HG02973 (cell line): Measurements from ENCODE around the gene MTHFD2.
"Not testable (repeated sequence)": the region's sequence is repeated elsewhere in the genome, so short reads cannot be mapped to it uniquely, and the experiment has no call there.

Source experiments
- ATAC-seq: cut with Tn5 transposase; IDR thresholded peaks from one replicate; pipeline ENCODE4 v1.9.1; 2021; ENCODE audit warnings: moderate library complexity; ENCODE audit not compliant: unreplicated experiment

MTHFD2 gene

DNA sequence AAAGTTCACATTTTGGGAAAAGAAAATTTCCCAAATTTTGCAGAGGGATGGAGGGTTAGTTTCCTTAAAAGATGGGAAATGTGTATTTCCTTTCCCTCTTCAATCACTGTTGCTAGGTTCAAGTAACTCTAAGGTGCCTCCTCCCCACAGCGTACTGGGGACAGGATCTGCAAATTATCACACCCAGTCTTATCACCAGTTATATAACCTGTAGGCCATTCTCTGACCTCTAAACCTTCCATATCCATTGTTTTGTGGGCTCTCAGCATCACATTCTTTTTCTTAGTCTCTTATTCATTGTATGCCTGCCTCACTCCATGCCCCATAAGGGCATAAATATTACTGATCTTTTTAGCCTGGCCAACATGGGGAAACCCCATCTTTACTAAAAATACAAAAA lies 3.6 kb upstream of the MTHFD2 start:
- ATAC-seq = no peak

DNA sequence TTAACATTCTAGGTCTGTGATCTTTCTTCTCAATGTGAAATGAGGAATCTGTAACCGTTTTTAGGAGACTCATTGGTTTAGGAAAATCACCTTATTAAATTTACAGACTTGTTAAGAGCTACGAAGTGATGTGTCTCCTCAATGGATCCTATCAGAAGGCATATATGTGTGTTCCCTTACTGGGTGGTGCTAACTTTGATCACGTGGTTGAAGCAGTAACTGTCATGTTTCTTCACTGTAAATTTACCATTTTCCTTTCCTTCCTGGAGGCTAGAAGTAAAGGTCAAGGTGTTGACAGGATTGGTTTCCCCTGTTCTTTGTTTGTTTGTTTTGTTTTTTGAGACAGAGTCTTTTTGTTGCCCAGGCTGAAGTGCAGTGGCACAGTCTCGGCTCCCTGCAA lies 1.4 kb upstream of the MTHFD2 start:
- ATAC-seq = no peak

DNA sequence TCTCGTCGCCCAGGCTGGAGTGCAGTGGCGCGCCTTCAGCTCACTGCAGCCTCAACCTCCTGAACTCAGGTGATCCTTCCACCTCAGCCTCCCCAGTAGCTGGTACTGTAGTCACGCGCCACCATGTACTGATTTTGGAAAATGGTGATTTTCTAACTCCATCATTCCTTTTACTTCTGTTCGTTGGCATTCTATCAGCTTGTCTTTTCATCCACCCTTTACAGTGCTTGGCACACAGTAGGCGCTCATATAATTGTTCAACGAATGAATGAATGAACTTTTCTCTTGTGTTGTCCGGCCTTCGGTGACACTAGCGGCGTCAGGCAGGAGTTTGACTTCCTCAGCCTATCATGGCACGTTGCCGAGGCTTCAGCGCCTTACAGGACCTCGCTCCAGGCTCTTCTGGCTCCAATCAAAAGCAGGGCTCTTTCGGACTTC lies 373 bp upstream of the MTHFD2 start:
- ATAC-seq = no peak

DNA sequence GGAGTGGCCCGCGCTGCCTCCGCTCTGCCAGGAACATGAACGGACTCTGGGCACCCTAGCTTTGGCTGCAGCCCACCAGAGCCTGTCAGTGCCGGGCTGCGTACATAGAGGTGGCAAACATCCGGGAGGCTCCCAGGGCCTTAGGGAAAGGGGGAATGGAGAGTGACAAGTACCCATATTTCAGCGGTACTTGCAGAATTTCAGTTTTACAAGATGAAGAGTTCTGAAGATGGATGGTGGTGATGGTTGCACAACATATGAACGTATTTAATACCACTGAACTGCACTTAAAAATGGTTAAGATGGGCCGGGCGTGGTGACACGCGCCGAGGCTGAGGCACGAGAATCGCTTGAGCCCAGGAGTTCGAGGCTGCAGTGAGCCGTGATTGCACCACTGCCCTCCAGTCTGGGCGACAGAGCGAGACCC lies 873 bp downstream of the MTHFD2 start:
- no peak for ATAC-seq

DNA sequence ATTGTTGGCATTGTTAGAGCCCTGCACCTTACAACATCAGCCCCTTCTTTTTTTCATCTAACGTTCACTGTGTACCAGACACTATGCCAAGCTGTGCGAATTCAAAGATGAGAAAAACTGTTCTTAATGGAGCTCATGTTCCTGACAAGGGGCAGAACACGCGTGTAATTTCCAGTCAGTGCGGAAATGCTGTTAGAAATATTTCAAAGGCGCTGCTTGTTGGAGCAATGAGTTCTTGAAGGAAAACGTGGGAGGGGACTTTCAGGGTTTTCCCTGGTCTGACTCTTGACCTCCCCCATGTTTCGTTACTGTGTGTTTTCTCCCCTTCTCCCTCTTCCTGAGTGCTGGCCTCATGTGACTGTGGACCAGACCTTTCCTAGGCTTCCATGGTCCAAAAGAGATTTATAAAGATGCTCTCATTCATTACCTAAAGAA lies 1.5 kb downstream of the MTHFD2 start:
- ATAC-seq = no peak

DNA sequence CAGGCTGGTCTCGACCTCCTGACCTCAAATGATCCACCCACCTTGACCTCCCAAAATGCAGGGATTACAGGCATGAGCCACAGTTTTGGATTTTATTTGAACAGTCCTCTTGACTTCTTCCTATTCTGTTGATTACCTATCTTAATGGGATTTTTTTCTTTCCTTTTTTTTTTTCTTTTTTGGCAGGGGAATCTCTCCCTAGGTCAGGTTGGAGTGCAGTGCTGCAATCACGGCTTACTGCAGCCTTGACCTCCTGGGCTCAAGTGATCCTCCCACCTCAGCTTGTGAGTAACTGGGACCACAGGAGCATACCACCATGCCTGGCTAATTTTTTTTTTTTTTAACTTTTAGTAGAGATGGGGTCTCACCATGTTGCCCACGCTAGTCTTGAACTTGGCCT lies 2.8 kb downstream of the MTHFD2 start:
- ATAC-seq = no peak

DNA sequence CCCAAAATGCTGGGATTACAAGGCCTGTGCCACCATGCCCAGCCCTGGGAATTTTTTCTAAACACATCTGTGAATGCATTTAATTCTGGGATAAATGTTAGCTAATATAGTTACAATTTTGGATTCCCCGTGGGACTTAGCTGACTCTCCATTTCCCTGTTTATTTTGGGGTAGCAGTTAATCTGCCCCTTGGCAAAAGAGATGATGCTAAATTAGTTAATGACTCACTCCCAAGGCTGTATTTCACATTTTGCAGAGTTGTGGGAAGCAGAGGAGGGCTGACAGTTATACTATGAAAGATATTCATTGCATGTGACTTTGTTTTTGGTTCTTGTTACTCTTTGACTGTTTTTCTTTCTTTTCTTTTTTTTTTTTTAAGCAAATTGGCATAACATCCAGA lies 3.2 kb downstream of the MTHFD2 start:
- no peak for ATAC-seq

DNA sequence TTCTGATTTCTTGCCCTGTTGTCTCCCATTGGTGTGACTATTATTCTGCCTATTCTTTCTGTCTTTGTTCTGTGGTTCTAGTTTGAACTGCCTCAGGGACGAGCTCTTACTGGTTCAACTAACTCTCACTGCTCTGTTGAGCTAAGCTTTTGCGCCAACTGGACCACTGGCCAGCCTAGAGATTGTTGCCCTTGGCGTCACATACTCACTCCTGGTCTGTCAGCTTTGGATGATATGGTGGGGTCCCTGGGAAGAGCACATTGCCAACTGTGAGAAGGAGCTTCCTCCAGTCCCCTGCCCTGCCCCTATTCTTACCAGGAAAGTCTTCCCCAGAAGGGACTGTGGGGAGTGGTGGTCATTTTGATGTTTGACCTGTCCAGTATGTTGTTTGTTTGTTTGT lies 6.0 kb downstream of the MTHFD2 start:
- no peak for ATAC-seq

DNA sequence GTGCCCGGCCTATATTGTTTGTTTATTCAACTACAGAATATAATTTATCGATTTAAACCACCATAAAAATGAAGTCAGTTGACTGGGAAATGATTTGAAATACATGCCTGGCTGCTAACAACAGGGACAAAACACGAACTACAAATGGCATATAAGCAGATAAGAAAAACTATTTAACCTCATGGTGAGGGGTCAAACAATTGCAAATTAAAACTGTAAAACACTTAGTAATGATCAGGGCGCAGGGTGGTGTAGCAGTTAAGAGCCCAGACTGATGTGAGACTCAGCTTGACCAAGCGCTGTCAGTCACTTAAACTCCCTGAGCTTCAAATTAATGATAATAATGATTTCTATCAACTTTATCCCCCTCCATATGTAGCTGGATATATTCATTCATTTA lies 6.7 kb downstream of the MTHFD2 start:
- ATAC-seq = no peak

DNA sequence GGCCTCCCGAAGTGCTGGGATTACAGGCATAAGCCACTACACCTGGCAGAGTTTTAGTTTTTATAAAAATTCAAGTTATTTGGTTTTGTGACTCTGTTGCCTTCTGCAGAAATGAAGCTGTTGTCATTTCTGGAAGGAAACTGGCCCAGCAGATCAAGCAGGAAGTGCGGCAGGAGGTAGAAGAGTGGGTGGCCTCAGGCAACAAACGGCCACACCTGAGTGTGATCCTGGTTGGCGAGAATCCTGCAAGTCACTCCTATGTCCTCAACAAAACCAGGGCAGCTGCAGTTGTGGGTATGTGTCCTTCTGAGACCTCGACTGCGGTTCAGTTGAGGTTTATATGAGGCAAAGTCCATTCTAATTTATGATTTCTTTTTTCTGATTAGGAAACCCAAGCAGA lies 7.2 kb downstream of the MTHFD2 start:
- ATAC-seq = no peak

DNA sequence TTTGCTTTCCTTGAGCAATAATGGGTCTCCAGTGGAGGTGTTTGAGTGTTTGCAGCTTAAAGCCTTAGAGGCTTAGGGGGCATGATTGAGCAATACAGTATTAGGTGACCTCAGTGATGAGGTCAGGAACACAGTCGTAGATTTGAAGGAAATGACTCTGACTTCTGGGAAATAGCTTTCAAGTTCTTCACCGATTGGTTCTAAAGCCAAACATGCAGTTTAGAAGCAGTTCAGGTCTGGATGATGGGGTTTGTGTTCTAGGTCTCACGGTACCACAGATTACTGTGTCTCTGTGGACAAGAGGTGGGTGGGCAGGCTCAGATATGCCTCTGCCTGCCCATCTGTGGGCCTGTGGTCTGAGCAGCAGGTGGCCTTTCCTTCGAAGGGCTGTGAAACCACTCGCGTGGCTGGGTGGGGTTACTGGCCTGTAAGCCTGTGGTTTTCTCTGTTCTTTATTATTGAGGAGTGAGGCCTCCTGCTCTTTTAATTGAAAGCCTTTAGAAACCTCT lies 7.8 kb downstream of the MTHFD2 start:
- ATAC-seq = peak; percentile 64

DNA sequence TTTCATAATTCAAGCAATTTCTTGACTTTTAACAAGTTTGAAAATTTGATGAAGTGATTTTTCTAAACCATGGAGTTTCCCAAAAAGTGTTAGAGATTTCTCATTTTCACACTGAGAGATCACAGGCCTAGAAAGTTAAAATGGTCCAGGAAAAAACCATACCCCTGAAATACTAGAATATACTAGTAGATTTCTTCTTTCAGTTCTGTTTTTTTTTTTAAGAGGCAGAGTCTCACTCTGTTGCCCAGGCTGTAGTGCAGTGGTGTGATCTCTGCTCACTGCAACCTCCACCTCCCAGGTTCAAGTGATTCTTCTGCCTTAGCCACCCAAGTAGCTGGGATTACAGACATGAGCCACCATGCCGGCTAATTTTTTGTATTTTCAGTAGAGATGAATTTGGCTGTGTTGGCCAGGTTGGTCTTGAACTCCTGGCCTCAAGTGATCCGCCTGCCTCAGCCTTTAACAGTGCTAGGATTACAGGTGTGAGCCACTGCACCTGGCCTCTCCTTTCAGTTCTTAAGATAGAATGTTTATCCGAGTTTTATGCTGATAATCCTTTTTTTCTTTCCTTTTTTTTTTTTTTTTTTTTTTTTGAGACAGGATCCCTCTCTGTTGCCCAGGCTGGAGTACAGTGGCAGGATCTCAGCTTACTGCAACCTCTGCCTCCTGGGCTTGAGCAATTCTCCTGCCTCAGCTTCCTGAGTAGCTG lies 14.4 kb downstream of the MTHFD2 start:
- ATAC-seq = no peak

DNA sequence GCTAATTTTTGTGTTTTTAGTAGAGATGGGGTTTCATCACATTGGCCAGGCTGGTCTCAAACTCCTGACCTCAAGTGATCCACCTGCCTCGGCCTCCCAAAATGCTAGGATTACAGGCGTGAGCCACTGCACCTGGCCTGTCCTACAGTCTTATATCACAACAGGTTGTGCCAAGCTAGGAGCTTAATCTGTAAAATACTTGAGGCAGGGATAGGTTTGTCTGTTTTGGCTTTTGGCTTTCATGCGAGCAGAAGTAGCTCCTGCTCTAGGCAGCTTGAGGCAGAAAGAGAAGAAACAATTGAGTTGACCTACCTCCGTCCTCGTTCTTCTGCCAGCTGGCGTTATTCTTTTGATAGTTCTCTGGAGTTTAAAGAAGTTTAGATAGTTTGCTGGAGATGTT lies 17.4 kb downstream of the MTHFD2 start:
- not testable (repeated sequence) for ATAC-seq

DNA sequence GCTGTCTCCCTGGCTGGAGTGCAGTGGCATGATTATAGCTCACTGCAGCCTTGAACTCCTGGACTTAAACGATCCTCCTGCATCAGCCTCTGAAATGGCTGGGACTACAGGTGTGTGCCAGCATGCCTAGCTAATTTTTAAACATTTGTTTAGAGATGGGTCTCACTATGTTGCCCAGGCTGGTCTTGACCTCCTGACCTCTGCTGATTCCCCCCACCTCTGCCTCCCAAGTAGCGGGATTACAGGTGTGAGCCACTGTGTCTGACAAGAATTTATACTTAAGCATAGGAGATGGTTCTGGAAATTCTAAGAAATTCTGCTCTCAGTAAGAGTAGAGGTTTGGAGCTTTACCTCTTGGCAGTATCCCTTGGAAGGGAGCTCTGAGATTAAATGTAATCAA lies 18.2 kb downstream of the MTHFD2 start:
- ATAC-seq = no peak

DNA sequence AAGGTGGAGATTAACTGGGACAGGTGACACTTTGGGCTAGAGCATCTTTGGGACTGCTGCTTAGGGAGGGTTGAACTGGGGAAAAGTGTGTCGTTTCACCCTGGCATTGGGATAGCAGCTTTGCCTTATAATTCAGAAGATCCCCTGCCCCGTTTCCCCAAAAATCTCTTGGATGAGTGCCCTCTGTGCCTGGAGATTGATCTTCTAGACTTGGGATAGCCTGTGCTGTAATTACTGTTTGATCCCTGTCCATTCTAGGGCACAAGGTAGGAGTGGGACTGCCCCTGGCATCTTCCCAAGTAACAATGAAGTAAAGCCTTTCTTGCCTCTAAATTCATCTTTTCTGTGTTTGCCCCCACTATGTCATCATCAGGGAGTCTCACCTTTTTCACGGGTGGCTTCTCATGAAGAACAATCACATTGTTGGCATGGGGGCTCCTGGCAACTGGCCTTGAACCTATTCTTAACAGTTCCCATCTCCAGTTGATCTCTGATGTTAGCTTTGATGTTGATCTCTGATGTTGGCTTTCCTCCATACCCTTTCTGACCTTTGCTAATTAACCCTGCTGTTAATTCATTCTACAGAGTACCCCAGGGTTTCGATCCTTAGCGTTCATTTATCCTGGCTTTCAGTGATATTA lies 21.6 kb downstream of the MTHFD2 start:
- no peak for ATAC-seq

DNA sequence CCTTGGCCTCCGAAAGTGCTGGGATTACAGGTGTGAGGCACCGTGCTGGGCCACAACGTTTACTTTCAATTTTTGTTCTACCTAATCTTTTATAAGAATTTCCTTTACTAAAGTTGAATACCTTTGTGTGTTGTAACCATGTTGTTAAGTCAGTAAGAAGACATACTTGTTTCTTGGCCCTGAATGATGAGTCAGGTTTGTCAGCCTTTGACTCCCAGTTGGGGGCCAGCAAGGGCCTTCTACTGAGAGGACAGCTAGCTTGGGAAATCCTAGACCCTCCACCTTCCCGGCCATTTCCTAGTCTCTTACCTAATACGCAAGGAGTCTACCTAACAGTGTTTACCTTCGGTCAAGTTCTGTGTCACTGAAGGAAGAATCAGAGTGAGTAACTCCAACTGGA lies 22.7 kb downstream of the MTHFD2 start:
- ATAC-seq = no peak

DNA sequence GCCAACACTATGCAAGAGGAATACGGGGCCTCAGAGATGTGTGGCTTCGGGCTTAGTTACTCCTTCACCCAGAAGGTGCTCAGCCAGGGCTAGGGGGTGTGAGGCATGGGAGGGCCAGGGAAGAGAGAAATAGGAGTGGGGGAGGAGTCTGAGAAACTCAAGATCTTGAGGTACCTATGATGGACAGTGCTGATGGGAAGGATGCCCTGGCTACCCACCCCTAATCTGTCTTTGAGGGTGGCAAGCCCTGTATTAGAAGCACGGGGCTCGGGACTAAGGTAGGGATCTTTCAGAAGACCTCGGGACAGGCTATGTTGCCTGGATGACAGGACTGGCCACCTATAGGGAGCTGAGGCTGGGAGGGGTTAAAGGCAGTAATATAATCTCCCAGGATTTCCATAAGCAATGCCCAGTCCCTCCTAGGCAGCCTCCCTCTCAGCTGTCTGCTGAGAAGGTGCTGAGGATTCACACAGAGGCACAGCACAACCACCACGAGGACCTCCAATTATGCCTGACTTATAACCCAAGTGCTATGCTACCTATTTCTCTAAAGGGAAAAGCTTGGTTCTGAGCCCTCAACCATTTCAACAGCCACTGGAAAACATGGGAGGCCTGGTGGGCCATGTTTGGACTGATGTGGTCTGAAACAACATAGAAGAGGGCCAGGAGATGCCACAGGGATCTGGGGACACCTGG lies 23.3 kb downstream of the MTHFD2 start:
- no peak for ATAC-seq

DNA sequence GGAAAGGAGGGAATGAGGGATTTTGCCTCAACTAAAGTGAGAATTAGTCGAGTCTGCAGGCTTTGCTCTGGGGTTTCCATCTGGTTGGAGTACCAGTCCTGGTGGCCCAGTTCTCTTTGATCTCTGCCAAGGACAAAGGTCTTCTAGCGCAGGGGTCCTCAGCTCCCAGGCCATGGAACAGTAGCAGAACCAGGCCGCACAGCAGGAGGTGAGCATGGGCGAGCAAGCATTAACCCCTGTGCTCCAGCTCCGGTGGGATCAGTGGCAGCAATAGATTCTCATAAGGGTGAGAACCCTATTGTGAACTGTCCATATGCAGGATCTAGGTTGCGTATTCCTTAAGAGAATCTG lies 23.9 kb downstream of the MTHFD2 start:
- ATAC-seq = no peak

DNA sequence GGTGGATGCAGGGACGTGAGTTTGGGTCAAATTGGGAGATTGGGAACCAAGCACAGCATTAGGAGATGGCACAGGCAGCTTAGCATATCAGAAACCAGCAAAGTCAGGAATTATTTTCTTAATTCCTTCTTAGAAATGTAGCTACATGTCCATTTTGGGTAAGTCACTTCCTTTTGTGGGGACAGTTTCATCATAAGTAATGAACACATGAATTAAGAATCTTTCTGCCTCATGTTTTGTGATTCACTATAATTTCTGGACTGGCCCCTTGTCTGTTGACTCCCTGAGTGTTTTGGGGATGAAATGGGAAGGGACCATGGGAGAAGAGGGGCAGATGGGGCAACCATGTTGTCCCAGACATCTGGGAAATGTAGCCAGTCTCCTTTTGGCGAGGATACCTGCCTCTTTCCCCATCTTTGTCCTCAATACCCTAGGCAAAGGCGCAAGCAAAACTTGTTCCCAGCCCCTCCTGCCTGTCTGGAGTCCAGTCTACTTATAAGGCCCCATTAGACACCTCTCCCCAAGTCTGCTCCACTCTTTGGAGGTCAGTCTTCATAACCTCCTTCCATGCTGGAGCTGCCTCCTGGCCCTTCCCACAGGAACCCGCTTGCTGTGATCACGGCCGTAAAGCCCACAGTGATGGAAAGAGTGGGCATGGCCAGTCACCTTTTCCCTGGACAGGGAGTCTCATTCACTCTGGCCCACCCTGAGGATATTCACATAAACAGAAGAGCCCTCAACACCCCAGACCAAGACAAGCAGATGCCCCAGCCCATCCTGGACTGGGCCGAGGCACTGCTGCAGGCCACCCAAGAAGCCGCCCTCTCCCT lies 25.7 kb downstream of the MTHFD2 start:
- ATAC-seq = no peak

DNA sequence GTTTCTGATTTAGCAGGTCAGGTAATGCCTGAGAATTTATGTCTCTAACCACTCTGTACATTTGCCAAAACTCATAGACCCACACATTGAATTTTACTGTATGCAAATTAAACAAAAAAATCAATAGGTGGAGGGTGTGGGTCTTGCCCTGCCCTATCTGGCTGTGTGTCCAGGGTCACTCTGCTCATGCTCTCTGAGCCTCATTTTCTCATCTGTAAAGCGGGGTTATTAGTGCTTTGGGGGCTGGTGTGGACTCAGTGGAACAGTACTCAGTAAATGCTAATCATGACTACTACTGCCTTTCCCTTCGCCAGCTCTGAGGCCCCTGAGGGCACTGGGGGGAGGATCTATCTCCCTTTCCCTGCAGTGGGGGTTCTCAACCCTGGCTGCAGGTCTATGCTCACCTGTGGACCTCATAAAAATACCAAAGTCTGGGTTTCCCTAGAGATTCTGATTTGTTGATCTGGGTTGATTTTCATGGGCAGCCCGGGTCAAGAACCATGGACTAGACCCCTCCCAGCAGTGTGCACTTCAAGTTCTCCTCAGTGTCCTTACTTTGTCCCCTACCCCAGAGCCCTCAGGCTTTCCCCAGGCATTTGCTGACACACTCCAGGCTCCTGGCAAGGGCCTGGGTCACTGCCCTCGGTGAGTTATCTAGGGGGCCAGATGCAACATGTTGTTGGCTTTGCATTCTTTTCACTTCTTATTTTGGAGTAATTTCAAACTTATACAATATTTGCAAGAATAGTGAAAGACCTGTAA lies 27.5 kb downstream of the MTHFD2 start:
- no peak for ATAC-seq
